Glutamatergic neuron (in vitro differentiated cells): Measurements from ENCODE around the gene PNO1. TPM values are rescaled to one million over a fixed set of nuclear protein-coding genes. Genes with fewer than 3 reads are reported as not detected.

Source experiments
- DNase-seq: peaks from one replicate; pipeline ENCODE4 v3.0.0; 2022
- H3K27ac Mint-ChIP-seq: one replicate; pipeline ENCODE4 v1.8.0; 2020; ENCODE audit warnings: mild to moderate bottlenecking, mixed read lengths, inconsistent platforms; ENCODE audit not compliant: unreplicated experiment
- H3K27me3 Mint-ChIP-seq: one replicate; pipeline ENCODE4 v1.8.0; 2020; ENCODE audit warnings: mild to moderate bottlenecking, moderate library complexity, mixed read lengths, inconsistent platforms; ENCODE audit not compliant: unreplicated experiment
- H3K36me3 Mint-ChIP-seq: one replicate; pipeline ENCODE4 v1.8.0; 2020; ENCODE audit warnings: mild to moderate bottlenecking, mixed read lengths, inconsistent platforms; ENCODE audit not compliant: unreplicated experiment
- H3K4me1 Mint-ChIP-seq: one replicate; pipeline ENCODE4 v1.8.0; 2020; ENCODE audit warnings: mild to moderate bottlenecking, low read depth, mixed read lengths, inconsistent platforms; ENCODE audit not compliant: unreplicated experiment
- H3K4me3 Mint-ChIP-seq: one replicate; pipeline ENCODE4 v1.8.0; 2020; ENCODE audit warnings: mild to moderate bottlenecking, mixed read lengths, inconsistent platforms; ENCODE audit not compliant: unreplicated experiment
- H3K9me3 Mint-ChIP-seq: one replicate; pipeline ENCODE4 v1.8.0; 2020; ENCODE audit warnings: mild to moderate bottlenecking, moderate library complexity, mixed read lengths, inconsistent platforms; ENCODE audit not compliant: unreplicated experiment
- total RNA-seq: library from RNA; stranded (reverse); fragmentation: NEBNext Ultra II Directional; extraction: Animal tissue kit (Norgen Biotek cat#: 25700); gene quantifications from one replicate; pipeline ENCODE4 v1.2.1, GENCODE V29; 2021; ENCODE audit not compliant: unreplicated experiment
- TF ChIP-seq, protein P1 (sequence below): fragments of 200-600 bp; sonication (generic); IDR thresholded peaks from one replicate; pipeline ENCODE4 v1.5.0; 2021; ENCODE audit not compliant: partially characterized antibody, unreplicated experiment

Gene PNO1
- total RNA-seq, 1 donor from 2014 or later = 11.0 TPM

DNA sequence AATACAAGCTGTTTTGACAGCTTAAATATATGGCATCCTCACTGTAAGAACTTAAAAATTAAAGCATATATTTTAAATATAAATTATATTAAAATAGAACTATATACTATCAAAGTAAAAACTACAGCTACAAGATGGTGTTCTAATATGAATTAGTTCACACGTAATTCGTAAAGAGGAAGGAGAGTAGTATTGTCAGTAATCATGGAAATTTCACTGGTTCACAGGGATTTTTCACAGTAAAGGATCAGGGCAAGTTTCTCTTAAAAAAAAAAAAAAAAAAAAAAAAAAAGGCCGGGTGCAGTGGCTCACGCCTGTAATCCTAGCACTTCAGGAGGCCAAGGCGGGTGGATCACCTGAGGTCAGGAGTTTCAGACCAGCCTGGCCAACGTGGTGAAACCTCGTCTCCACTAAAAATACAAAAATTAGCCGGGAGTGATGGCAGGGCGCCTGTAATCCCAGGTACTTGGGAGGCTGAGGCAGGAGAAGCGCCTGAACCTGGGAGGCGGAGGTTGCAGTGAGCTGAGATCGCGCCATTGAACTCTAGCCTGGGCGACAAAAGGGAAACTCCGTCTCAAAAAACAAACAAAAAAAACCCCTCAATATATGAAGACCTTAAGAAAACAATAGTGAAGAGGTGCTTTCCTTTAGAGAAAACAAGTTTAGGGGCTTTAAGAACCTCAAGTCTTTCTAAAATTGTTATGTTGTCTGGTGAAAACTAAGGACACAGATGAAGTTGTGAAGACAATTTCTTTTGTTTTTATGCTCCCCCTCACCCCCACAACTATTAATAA lies 32.5 kb downstream of the PNO1 start:
- peaks cover 1% of the 10 kb centered on the region for H3K9me3 Mint-ChIP-seq
- peaks cover 1% of the 10 kb centered on the region for H3K4me1 Mint-ChIP-seq
- H3K27ac Mint-ChIP-seq = no peak overlapping the region
- H3K27me3 Mint-ChIP-seq = no peaks in the 10 kb centered on the region
- H3K4me3 Mint-ChIP-seq = no peak overlapping the region
- no peaks in the 10 kb centered on the region for H3K36me3 Mint-ChIP-seq
- TF ChIP-seq, protein P1, sequence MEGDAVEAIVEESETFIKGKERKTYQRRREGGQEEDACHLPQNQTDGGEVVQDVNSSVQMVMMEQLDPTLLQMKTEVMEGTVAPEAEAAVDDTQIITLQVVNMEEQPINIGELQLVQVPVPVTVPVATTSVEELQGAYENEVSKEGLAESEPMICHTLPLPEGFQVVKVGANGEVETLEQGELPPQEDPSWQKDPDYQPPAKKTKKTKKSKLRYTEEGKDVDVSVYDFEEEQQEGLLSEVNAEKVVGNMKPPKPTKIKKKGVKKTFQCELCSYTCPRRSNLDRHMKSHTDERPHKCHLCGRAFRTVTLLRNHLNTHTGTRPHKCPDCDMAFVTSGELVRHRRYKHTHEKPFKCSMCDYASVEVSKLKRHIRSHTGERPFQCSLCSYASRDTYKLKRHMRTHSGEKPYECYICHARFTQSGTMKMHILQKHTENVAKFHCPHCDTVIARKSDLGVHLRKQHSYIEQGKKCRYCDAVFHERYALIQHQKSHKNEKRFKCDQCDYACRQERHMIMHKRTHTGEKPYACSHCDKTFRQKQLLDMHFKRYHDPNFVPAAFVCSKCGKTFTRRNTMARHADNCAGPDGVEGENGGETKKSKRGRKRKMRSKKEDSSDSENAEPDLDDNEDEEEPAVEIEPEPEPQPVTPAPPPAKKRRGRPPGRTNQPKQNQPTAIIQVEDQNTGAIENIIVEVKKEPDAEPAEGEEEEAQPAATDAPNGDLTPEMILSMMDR = no peak
- DNase-seq = no peak

DNA sequence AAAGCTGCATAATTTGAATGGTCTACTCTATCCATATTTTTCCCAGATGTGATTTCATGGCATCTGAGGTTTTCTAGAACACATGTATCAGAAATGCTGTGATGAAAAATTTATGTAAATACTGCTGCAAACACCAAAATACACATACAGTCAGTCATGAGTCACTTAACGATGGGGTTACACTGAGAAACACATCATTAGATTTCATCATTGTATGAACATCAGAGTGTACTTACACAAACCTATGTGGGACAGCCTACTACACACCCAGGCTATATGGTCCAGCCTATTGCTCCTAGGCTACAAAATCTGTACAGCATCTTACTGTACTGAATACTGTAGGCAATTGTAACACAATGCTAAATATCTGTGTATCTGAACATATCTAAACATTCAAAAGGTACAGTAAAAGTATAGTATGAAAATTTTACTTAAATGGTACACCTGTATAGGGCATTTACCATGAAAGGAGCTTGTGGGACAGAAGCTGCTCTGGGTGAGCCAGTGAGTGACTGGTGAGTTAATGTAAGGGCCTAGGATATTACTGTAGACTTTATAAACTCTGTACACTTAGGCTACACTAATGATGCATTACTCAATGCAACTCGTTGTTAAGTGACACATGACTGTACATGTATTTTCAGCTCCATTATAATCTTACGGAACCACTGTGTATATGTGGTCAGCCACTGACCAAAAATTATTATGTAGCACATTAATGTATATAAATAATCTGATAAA lies 33.5 kb downstream of the PNO1 start:
- no peak overlapping the region for H3K27ac Mint-ChIP-seq
- H3K9me3 Mint-ChIP-seq = peaks cover 1% of the 10 kb centered on the region
- no peaks in the 10 kb centered on the region for H3K27me3 Mint-ChIP-seq
- TF ChIP-seq, protein P1 = no peak
- H3K4me1 Mint-ChIP-seq = peaks cover 1% of the 10 kb centered on the region
- H3K4me3 Mint-ChIP-seq = no peak overlapping the region
- no peaks in the 10 kb centered on the region for H3K36me3 Mint-ChIP-seq
- no peak for DNase-seq

DNA sequence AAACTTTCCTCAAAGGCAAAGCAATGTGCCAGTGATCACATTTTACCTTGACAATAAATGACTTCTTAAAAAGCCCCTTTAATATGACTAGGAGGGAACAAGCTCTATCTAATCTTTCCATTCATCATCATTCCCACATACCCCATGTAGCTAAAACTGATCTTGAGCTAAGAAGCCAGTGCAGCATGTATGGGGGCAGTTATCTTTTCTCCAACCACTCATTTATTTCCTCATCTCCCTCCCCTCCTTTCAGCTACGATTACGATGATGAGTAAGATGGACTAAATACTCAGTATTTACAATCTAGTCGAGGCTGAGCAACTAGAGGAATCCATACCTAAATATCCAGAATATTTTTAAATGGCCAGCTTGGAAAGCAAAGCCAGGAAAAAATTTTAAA lies 35.5 kb downstream of the PNO1 start:
- H3K27ac Mint-ChIP-seq = no peak overlapping the region
- H3K4me1 Mint-ChIP-seq = peaks cover under 1% of the 10 kb centered on the region

DNA sequence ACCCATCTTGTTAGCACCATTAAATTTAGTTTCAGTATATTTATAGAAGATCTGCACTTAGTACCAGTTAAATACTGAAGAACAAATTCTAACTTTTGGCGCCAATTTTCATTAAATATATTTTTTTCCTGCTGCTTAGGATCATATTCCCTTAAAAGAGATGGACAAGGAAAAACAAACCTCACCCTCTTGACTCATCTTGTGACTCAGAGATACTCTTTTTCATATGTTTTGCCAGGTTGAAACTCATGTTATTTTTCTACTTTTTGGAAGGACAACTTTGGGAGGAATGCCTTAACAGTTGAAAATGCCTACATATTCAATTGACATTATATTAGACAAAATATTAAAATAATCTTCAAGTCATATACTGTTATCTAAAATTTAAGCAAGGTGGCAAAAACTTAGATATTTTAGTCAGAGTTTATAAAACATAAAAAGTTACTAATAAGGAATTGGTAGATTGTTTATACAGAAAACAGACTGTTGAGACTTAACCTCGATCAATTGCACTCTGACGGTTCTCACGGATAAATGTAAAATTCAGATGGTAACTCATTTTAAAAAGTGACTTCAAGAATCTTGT lies 36.2 kb downstream of the PNO1 start:
- Mint-ChIP-seq H3K4me1 (no peaks in the 10 kb centered on the region), H3K27ac (no peak overlapping the region), H3K4me3 (no peak overlapping the region), H3K36me3 (no peaks in the 10 kb centered on the region), H3K9me3 (no peaks in the 10 kb centered on the region), H3K27me3 (no peaks in the 10 kb centered on the region)
- no peak for DNase-seq
- TF ChIP-seq, protein P1 = no peak

More for the DNA sequence above, 35.5 kb downstream of the PNO1 start:
- Mint-ChIP-seq H3K4me3 (no peak overlapping the region), H3K36me3 (no peaks in the 10 kb centered on the region), H3K9me3 (peaks cover 1% of the 10 kb centered on the region), H3K27me3 (no peaks in the 10 kb centered on the region)
- no peak for DNase-seq
- TF ChIP-seq, protein P1 = no peak
